Suppressor macrophage (primary cell): ENCODE results near the gene MAT1A.
A peak's percentile ranks its signal among the peaks of the same experiment; 100 is the strongest.

Experiments used
- DNase-seq, 4 experiments: peaks; one replicate each; pipeline ENCODE4 v3.0.0-alpha.2; 2020 to 2022

MAT1A gene

DNA sequence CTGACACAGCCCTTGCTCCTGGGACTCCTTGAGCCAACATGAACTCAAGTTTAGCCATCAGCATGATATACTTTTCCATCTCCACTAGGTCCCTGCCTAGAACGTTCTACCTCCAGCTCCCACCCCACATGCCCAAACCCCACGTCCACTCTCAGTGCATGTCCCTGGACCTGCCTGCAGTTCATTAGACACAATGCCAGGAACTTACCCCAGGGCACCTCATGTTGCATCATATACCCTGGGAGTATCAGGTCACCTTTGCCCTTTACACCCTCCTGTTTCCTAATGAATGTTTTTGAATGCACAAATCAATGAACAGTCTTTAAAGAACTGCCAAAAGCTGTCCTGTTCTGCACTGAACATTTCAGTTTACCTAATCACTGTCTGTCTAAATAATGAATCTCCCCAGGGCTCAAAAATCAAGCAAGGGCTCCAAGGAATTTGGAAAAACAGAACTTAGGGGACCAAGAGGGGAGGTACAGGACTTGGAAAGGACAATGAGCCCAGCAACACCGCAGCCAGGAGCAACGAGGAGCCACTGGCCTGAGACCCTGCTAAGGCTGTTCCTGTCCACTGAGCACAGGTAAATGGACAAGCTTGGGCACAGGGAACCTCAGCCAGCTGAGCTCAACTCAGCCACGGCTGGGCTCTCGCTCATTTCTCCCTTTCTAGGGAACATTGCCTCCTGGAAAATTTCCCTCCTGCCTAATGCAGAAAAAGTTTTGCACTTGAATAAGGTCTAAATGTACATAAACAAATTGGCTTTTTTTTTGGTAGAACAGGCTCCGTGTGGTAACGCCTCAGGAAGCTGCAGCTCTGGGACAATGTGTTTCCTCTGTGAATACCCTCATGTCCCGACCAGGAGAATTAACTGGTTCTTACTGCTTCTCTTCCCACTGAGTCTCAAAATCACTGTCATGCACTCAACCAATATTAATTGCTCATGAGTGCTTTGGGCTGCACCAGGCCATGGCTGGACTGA lies 7.4 kb downstream of the MAT1A start:
- no peak for DNase-seq

- peak in 2 of 4 experiments; percentile 18 to 27 for DNase-seq
These were observed 8.2 kb downstream of the MAT1A start for GRCh38 chr10:80281292-80281691.

DNA sequence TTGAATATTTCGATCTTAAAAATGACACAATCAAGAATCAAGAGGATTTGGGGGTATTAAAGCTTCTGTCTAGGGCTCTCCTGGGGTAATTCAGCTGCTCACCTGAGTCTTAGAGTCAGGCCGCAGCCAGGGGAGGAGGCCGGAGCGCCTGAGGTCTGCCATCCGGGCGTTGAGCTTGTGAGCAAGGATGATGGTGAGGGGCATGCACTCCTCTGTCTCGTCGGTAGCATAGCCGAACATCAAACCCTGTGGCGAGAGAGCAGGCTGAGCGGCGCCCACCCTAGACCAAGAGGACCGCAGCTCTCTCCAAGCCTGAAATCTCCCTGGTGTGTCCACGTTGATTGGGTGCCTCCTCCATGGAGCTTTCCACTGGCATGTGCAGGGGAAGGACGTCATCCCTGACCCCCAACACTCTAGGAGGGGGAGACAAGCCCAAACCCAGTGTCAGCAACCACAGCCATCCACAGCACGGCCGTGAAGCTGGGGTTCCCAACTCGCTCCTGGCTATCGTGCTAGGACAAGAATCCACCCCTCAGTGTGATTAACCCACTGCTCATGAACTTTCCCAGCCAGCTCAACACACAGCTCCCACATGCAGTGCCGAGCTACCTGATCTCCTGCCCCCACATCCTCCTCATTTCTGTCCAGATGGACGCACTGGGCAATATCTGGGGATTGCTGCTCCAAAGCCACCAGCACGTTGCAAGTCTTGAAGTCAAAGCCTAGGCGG lies 9.2 kb downstream of the MAT1A start:
- DNase-seq: no peak

DNA sequence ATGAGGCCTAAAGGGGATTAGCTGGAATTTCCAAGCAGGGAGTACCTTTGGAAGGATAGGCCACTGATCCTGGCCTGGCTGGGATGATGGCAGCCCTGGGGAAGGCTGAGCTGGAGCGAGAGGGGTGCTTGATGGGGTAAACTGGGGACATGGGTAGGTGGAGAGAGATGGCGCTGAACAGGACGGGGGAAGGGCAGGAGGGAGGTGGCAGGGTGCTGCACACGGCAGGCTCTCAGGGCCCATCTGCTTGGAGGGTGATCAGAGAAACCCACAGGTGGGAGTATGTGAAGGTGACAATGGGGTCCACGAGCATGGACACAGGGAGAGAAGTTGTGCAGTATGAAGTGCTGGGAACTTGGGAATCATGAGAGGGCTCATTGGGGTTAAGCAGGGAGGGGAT lies 10.3 kb downstream of the MAT1A start:
- no peak for DNase-seq

DNA sequence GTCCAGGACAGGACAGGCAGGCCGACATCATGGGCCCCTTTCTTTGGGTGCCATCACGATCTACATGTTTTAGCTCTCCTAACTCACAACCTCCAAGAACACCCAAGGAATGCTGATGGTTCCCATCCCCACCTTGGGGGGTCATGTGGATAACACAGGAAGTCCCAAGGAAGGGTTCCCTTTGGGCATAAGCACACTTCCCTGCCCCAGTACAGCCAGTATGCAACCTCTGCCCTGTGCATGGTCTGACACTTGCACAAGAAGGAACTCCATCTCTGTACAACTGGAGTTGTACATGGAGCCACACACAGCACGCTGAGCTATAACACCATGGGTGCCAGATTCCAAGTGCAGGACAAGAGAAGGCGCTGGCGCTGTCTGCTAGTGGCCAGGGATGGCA lies 11.0 kb downstream of the MAT1A start:
- DNase-seq: no peak

GRCh38 chr10:80277567-80278250 lies 11.7 kb downstream of the MAT1A start:
- DNase-seq: no peak

- DNase-seq: no peak
These were observed 12.4 kb downstream of the MAT1A start for GRCh38 chr10:80277016-80277415.

DNA sequence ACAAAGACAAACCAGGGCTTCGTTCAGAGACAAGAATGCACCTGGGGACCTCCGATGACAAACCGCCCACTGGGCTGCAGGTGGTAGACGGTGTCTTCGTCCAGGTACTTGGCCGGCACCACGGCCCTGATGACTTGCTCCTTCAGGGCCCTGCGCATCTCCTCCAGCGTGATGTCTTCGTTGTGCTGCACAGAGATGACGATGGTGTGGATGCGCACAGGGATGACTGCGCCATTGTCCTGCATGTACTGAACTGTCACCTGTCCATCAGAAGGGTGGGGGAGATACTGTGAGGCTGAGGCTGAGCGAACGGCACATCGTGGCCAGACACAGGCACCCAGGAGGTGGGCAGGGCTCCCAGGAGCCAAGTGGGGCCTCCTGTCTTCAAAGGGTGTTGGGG lies 13.1 kb downstream of the MAT1A start:
- DNase-seq: no peak

GRCh38 chr10:80275756-80276155 lies 13.7 kb downstream of the MAT1A start:
- DNase-seq: no peak

- DNase-seq: no peak
These were observed 14.3 kb downstream of the MAT1A start for GRCh38 chr10:80275135-80275498.

DNA sequence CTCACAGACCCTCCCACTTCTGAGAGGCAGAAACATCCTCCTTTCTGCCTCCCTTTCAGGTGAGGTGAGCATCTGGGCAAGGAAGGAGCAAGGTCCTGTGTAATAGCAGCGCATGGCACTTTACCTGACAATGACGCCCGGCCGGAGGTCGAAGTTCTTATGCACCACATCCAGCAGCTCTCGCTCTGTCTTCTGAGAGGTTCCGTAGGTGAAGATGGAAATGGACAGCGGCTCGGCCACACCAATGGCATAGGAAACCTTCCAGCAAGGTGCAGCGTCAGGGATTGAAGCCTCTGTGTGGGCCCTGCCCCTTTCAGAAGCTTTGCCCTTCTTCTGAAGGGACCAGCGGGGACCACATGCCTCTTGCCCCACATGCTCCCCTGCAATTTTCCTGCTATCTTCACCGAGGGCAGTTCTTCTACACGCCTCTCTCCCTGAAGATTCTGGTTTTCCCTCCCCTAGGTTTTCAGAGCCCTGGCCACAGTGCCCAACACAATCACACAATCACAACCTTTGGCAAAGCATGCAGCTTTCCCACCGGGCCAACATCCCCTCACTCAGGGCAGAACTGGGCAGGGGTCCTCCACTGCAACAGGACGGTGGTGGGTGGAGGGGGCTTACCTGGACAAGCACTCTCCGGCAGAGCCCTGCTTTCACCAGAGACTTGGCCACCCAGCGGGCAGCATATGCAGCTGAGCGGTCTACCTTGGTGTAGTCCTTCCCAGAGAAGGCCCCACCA lies 14.9 kb downstream of the MAT1A start:
- no peak for DNase-seq

DNA sequence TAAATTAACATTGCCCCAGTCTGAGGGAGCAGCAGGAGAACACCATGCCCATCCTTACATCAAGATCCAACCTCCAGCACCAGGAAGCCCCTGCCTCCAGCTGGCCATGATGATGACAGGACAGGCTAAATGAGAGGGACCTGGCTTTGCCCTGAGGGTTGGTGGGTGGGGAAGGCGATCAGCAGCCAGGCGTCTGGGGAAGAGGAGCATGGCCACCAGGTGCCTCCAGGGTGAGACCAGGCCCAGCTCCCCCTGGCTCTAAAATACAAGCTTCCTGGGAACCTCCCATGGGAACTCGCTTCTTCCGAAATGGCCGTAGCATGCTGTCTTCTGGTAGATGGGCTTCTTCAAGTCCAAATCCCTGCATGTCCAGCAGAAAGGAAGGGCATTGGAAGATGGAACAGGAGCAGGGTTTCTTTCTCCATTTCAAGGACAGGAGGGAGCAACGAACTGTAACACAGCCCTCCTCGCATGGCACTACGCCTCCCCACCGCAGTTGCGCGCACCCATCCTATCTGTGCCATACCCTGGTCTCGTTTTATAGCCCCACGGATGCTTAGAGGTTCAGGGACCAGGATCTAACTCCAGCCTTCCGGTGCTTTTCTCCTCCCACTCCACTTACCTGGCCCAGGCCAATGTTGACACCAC lies 15.8 kb downstream of the MAT1A start:
- no peak for DNase-seq

DNA sequence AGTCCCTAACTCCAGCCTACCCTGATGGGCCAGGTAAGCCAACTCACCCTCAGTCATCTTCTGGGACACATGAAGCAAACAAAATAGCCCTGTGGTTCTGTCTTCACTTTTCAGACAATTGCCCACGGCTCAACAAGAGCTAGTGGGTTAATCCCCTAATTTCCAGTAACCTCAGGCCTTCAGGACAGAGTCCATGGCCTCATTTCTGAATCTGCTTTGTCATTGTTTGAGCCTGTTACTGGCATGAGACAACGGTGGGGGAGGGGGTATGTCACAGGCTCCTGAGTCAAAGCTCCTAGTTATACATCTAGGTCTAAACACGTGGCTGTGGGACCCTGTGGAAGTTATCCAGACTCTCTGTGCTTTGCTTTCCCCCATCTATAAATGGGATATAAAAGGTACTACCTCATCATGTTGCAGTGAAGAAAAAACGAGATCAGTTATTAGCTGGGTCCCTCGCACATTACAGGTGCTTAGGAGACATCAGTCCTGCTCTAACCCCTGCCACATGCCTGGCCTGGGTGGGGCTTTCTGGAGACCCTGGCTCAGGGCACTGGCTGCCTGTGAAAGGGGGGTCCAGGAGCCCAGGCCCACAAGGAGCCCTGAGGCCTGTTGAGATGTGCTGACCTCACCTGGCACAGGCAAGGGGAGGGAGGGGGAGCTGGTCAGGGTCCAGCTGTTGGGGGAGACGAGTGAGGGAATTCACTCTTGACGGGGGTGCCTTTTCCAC lies 16.5 kb downstream of the MAT1A start:
- DNase-seq: no peak

DNA sequence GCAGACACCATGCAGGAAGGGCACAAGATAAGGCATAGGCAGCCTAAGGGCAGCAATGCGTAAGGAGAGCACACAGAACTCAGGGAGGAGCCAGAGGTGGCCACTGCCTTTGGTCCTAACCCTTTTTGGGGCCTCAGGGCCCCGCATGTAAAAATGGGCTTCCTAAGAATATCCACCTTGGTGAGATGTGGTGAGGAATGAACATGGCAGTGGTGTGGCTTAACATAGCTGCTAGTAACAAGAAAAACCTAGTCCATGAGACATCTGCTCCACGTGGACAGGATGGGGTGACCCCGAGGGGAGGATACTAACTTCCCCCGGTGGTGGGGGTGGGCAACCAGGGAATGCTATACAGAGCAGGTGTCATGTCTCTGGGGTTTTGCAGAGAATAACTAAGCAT lies 18.0 kb downstream of the MAT1A start:
- no peak for DNase-seq

GRCh38 chr10:80270887-80271286 lies 18.6 kb downstream of the MAT1A start:
- no peak for DNase-seq

DNA sequence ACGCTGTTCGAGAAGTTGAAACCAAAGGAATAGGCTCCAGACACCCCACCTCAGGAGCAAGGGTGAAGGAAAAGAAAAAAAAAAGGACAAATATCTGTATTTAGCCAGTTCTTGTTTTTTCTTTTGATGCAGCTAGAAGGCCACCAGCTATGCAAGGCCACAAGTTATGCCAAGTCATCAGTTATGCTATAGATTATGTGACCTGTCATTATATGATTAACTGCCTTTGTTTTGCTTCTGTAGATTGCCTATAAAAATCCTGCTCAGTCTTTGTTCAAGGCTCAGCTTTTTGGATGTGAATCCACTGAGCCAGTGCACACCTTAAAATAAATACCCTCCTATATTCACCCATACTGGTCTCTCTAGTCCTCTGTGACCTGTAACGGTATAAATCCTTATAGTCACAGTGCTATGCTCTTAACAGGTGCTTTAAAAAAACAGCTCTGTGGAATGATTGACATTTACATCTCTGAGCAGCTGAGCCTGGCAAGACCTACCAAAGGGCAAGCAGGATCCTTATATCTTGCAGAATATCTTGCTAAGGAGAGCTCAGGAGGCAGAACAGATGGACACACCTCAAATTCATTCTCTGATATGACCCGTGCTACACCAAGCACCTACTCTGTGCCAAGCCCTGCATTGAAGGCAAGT lies 20.4 kb downstream of the MAT1A start:
- no peak for DNase-seq

- peak in 1 of 4 experiments; percentile 9 for DNase-seq
These were observed 21.2 kb downstream of the MAT1A start for GRCh38 chr10:80268266-80268665.

- DNase-seq: no peak
These were observed 23.0 kb downstream of the MAT1A start for GRCh38 chr10:80266513-80266863.

- DNase-seq: no peak
These were observed 23.5 kb downstream of the MAT1A start for GRCh38 chr10:80265740-80266512.
